Left ventricle myocardium inferior (tissue), 1 donor: Measurements from ENCODE around the gene MYOZ3. TPM values are rescaled to one million over a fixed set of nuclear protein-coding genes. Genes with fewer than 3 reads are reported as not detected.
A peak's percentile ranks its signal among the peaks of the same experiment; 100 is the strongest.

Experiments
- DNase-seq: peaks from one replicate; pipeline ENCODE4 v3.0.0-alpha.2; 2020
- H3K27ac ChIP-seq: fragments of 200-600 bp; replicated peaks from 2 replicates; pipeline ENCODE4 v1.8.0; 2021
- H3K27me3 ChIP-seq: fragments of 200-600 bp; 2 replicates; pipeline ENCODE4 v1.8.0; 2021; ENCODE audit warnings: low read depth
- H3K36me3 ChIP-seq: fragments of 200-600 bp; 2 replicates; pipeline ENCODE4 v1.8.0; 2021
- H3K4me1 ChIP-seq: fragments of 200-600 bp; 2 replicates; pipeline ENCODE4 v1.8.0; 2021
- H3K4me3 ChIP-seq: fragments of 200-600 bp; 2 replicates; pipeline ENCODE4 v1.8.0; 2021; ENCODE audit warnings: mild to moderate bottlenecking, moderate library complexity
- H3K9me3 ChIP-seq: fragments of 200-600 bp; replicated peaks from 2 replicates; pipeline ENCODE4 v1.8.0; 2021
- CTCF ChIP-seq: fragments of 200-600 bp; IDR thresholded peaks from 2 replicates; pipeline ENCODE4 v1.8.0; 2021; ENCODE audit warnings: antibody characterized with exemption, mild to moderate bottlenecking, borderline replicate concordance
- intact Hi-C: fragments of 100-400 bp; cut with micrococcal nuclease; formaldehyde crosslinking; loops from one replicate; pipeline ENCODE4 v1.11.0; 2022
- total RNA-seq: library from RNA; stranded (reverse); fragmentation: NEBNext Ultra II Directional; extraction: Animal tissue kit (Norgen Biotek cat#: 25700); gene quantifications from one replicate; pipeline ENCODE4 v1.2.1, GENCODE V29; 2021
- donor health status: DM: no; HTN: yes; CAD: no; lungs with severe emphysema.

MYOZ3 gene
- total RNA-seq, 1 donor from 2014 or later, result 6.2 TPM

GRCh38 chr5:150628936-150629485 lies 32.0 kb upstream of the MYOZ3 start:
- no peaks in the 10 kb centered on the region for H3K27me3 ChIP-seq
- H3K4me3 ChIP-seq, result peak overlapping the region; percentile 93
- H3K4me1 ChIP-seq, result peaks cover 89% of the 10 kb centered on the region
- DNase-seq, result no peak
- H3K36me3 ChIP-seq, result no peaks in the 10 kb centered on the region
- intact Hi-C loops, result no loop called here
- peak overlapping the region; percentile 99 for H3K27ac ChIP-seq
- no peaks in the 10 kb centered on the region for H3K9me3 ChIP-seq
- no peak for TF ChIP-seq CTCF

GRCh38 chr5:150630016-150630415 lies 31.0 kb upstream of the MYOZ3 start:
- H3K9me3 ChIP-seq, result no peaks in the 10 kb centered on the region
- H3K27ac ChIP-seq, result peak overlapping the region; percentile 99
- peak overlapping the region; percentile 93 for H3K4me3 ChIP-seq
- H3K4me1 ChIP-seq, result peaks cover 85% of the 10 kb centered on the region
- intact Hi-C loops, result no loop called here
- TF ChIP-seq CTCF, result no peak
- DNase-seq, result no peak
- no peaks in the 10 kb centered on the region for H3K27me3 ChIP-seq
- H3K36me3 ChIP-seq, result no peaks in the 10 kb centered on the region

GRCh38 chr5:150630461-150631325 lies 30.4 kb upstream of the MYOZ3 start:
- TF ChIP-seq CTCF, result no peak
- no peaks in the 10 kb centered on the region for H3K36me3 ChIP-seq
- H3K27ac ChIP-seq, result peak overlapping the region; percentile 99
- intact Hi-C loops, result no loop called here
- peak overlapping the region; percentile 93 for H3K4me3 ChIP-seq
- H3K9me3 ChIP-seq, result no peaks in the 10 kb centered on the region
- H3K27me3 ChIP-seq, result no peaks in the 10 kb centered on the region
- peak; percentile 85 for DNase-seq
- peaks cover 85% of the 10 kb centered on the region for H3K4me1 ChIP-seq

- H3K27ac ChIP-seq, result peak overlapping the region; percentile 99
- no peak for DNase-seq
- H3K9me3 ChIP-seq, result no peaks in the 10 kb centered on the region
- no peak for TF ChIP-seq CTCF
- peak overlapping the region; percentile 24 for H3K4me3 ChIP-seq
- H3K36me3 ChIP-seq, result no peaks in the 10 kb centered on the region
- H3K27me3 ChIP-seq, result no peaks in the 10 kb centered on the region
- H3K4me1 ChIP-seq, result peaks cover 85% of the 10 kb centered on the region
- intact Hi-C loops, result no loop called here
These were observed 29.7 kb upstream of the MYOZ3 start for GRCh38 chr5:150631326-150631701.

- TF ChIP-seq CTCF, result no peak
- H3K4me3 ChIP-seq, result peak overlapping the region; percentile 24
- H3K4me1 ChIP-seq, result peaks cover 85% of the 10 kb centered on the region
- peak overlapping the region; percentile 99 for H3K27ac ChIP-seq
- no peak for DNase-seq
- no peaks in the 10 kb centered on the region for H3K36me3 ChIP-seq
- no peaks in the 10 kb centered on the region for H3K9me3 ChIP-seq
- H3K27me3 ChIP-seq, result no peaks in the 10 kb centered on the region
- intact Hi-C loops, result no loop called here
These were observed 28.5 kb upstream of the MYOZ3 start for GRCh38 chr5:150632305-150633160.
